GM18868 (cell line): ENCODE measurements around the gene CSNK1G1.
"Not testable (repeated sequence)": the region's sequence is repeated elsewhere in the genome, so short reads cannot be mapped to it uniquely, and the experiment has no call there.

ENCODE experiments used
- ATAC-seq: cut with Tn5 transposase; IDR thresholded peaks from one replicate; pipeline ENCODE4 v1.9.1; 2021; ENCODE audit warnings: mild to moderate bottlenecking, moderate library complexity; ENCODE audit not compliant: unreplicated experiment

The CSNK1G1 gene

DNA sequence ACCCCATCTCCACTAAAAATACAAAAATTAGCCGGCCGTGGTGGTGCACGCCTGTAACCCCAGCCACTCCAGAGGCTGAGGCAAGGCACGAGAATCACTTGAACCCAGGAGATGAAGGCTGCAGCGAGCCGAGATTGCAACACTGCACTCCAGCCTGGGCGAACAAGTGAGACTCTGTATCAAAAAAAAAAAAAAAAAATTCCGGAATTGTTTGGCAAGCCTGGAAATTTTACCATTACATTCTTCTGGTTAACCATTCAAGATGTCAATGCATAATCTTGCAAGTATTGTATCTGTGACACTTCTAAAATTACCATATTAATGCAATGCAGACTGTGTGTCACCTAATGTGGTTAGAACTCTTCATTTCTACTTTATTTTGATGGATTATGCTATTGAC lies 67.0 kb downstream of the CSNK1G1 start:
- ATAC-seq, result no peak

DNA sequence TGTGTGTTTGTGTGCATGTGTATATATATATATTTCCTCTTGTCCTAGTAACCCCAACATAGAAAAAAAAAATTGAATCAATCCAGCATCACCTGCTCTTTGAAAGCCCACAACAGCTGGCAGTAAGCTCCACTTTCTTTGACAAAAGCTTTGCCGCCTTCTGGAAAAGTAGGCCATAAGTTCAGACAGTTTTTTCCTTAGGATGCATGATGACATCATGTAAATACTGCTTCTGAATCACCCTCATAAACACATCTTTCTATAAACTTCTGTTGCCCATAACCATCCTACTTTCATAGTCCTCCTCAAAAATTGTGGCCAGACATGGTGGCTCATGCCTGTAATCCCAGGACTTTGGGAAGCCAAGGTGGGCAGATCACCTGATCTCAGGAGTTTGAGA lies 67.4 kb downstream of the CSNK1G1 start:
- ATAC-seq, result no peak

DNA sequence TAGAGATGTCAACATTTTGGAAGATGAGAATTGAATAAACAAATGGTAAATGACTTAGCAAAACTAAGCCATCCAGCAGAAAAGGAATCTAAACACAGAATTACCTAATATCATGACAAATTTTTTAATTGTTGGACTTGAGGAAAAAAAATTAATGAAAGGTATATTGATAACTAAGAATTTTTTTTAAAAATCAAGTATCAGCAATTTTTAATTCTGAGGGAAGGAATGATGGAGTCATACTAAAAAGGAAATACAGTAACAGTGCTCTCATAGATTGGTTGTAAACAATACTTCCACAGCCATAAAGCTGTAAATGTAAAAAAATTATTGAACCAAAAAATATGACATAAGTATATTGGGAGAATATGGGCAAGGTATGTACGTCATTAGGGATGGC lies 68.0 kb downstream of the CSNK1G1 start:
- ATAC-seq, result no peak

DNA sequence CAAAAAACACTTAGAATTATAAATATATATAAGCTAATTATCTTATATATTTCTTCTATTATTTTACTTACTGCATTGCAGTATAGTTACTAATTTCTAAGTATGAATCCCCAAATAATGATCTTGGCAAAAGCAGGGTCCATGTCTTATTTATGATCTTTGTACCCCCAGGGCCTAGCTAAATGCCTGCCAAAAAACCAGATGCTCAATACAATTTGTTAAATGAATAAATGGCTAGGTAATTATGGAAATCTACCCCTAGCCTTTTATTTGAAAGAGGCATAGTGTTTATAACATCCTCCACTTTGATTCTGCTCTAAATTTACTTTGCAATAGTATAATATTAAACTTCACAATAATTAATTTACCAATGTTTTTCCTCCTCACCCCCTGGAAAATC lies 69.5 kb downstream of the CSNK1G1 start:
- no peak for ATAC-seq

DNA sequence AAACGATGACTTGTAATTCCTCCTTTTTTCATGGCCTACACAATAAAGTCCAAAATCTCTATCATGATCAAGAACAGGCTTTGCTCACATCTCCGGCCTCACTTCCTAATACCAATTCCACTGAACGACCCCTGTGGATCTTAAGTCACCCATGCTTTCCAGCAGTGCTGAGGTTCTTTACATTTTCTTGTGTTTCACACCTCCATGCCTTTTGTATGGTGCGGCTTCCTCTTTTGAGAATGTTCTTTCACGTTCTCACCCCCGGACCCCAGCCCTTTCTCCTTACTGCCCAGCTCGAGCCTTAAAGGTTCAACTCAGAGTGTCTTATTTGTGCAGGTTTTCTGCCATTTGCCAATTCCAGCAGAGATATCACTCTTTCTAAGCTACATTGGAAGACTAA lies 70.1 kb downstream of the CSNK1G1 start:
- no peak for ATAC-seq

DNA sequence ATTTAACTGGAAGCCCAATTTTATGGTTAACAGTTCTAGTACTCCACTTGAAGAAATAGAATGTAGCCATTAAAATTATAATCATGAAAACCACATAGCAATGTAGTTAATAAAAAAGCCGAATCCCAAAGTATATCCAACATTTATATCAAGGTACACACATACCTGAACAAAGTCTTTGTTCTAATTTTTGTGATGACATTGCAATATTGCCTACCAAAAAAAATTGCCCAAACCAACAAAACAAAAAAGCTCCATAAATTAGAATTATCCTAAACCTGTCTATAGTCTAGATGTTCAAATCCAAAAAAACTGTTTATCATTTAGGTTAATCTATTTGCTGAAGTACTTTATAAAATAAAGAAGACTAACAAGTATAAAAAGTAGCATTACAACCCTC lies 70.8 kb downstream of the CSNK1G1 start:
- no peak for ATAC-seq

DNA sequence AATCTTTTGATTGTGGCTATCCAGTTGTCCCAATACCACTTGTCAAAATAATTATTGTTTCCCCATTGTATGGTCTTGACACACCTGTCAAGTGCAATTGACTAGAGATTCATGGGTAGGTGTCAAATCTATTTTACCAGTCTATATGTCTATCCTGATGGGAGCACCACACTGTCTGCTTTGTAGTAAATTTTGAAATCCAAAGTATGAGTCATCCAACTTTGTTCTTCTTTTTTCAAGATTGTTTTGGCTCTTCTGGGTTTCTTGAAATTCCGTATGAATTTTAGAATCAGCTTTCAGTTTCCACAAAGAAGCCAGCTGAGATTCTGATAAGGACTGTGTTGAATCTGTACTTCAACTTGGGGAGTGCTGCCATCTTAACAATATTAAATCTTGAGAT lies 71.9 kb downstream of the CSNK1G1 start:
- no peak for ATAC-seq

DNA sequence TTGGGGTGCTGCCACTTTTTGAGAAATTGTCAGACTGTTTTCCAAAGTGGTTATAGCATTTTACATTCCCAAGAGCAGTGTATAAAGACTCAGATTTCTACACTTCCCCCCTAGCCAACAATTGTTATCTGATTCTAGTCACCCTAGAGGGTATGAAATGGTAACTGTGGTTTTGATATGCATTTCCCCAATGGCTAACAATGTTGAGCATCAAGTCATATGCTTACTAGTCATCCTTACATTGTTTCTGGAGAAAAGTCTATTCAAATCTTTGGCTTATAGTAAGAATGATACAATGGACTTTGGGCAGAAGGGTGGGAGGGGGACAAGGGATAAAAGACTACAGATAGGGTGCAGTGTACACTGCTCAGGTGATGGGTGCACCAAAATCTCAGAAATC lies 73.3 kb downstream of the CSNK1G1 start:
- ATAC-seq, result no peak

DNA sequence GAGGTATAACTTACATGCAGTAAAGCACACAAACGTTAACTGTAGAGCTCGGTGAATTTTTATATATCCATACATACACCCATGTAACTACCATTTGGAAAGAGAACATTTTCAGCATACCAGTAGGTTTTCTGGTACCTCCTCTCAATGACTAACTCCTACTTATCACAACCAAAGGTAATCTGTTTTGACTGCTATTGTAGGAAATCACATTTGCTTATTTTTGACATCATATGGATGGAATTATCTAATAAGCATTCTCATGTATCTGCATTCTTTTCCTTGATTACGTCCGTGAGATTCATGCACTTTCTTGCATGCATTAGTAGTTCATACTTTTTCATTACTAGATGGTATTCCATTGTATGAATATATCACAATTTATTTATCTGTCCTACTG lies 76.8 kb downstream of the CSNK1G1 start:
- ATAC-seq, result no peak

DNA sequence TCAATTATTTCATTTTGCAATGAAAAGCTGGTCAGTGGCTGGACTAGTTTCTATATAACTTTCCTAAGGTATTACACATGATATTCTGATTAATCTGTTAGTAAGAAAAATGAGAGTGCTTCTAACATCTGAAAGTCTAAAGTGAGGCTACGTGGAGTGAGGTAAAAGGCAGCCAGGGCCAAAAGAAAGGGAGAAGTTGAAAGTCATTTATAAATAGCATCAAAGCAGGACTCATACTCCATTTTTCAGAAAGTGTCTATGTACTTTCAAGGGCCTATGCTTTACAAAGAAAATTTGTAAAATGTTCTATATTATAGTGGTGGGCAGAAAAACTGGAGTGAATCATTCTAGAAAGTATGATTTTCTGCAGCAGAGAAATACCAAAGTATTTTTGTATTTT lies 80.0 kb downstream of the CSNK1G1 start:
- no peak for ATAC-seq

DNA sequence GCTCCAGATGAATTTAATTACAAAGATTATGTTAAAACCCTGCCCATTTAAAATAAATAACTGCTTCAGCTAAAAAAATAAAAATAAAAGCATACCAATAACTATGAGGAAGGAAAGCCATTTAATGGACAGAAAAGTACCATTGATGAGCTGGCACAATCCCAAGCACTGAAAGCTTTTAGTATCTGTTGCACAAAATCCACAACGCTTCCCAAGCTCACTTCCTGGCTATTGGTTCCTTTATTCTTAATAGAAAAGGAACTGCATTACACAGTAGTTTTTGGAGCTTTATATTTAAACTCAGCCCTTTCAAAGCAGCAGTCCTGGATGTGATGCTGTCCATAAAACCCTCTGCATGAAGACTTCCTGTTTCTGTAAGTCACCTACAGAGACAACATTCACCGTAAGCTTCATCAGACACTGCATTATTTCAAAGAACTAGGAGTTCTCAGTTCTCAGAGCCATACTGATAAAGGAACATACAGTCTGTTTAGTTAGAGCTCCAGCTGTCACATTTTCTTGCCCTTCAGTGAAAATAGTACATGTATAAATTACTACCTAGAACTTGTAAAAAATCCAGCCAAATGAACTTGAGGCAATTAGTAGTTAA lies 81.5 kb downstream of the CSNK1G1 start:
- no peak for ATAC-seq

DNA sequence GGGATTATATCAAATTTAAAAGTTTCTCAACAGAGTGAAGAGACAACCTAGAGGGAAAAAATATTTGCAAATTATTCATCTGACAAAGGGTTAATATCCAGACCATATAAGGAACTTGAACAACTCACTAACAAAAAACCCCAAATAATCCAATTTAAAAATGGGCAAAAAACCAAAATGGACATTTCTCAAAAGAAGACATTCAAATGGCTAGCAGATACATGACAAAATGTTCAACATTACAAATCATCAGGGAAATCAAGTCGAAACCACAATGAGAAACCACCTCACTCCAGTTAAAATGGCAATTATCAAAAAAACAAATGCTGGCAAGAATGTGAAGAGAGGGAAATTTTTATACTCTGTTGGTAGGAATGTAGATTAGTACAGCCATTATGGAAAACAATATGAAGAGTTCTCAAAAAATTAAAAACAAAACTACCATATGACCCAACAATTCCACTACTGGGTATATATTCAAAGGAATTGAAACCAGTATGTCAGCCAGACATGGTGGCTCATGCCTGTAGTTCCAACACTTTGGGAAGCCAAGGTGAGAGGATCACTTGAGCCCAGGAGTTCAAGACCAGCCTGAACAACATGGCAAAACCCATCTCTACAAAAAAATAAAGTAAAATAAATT lies 88.5 kb downstream of the CSNK1G1 start:
- no peak for ATAC-seq

DNA sequence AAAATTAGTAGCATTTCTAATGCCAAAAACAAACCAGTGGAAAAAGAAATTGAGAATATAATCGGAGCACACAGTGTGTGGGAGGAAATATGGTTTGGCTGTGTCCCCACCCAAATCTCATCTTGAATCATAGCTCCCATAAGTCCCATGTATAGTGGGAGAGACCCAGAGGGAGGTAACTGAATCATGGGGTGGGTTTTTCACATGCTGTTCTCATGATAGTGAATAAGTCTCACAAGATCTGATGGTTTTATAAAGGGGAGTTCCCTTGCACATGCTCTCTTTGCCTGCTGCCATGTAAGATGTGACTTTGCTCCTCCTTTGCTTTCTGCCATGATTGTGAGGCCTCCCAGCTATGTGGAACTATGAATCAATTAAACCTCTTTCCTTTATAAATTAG lies 90.8 kb downstream of the CSNK1G1 start:
- ATAC-seq, result not testable (repeated sequence)

DNA sequence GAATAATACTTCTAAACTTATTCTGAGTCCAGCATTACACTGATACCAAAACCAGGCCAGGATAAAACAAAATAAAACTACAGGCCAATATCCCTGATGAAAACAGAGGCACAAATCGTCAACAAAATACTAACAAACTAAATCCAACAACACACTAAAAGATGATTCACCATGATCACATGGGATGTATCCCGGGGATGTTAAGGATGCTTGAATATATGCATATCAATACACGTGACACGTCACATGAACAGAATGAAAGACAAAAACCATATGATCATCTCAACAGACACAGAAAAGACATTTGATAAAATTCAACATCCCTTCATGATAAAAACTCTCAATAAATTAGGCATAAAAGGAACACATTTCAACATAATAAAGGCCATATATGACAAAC lies 91.5 kb downstream of the CSNK1G1 start:
- no peak for ATAC-seq

DNA sequence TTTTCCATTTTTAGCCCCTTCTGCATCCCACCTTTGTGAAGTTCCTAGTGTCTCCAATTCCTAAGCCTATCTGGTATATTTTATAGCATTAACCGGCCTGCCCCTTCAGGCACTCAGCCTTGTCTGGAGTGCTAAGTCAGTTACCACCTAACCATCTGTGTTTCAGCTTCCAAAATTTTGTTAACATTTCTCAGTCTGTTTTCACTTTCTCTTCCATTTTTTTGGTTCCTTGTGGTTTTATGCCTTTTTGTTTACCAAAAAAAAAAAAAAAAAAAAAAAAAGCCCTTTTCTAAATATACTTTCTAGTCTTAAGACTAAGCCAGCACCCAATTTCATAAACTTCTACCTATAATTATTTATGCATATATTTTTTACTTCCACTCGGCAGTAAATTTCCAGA lies 92.4 kb downstream of the CSNK1G1 start:
- ATAC-seq, result no peak

DNA sequence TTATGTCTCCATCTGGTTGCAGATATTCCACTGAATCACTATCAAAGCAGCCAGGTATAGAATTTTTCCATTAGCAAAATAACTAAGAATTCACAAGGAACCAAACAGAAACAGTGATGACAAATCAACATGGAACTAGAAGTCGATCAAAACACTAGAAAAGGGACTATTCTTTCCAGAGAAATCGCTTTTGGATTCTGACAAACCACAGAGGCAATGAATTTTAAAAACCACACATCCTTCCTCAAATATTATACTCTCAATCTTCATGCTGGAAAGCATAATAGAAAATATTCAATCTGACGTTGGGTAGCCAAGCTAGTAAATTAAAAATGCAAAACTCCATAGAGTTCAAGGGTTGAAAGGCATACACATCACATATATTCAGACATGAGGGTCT lies 99.9 kb downstream of the CSNK1G1 start:
- ATAC-seq, result no peak

DNA sequence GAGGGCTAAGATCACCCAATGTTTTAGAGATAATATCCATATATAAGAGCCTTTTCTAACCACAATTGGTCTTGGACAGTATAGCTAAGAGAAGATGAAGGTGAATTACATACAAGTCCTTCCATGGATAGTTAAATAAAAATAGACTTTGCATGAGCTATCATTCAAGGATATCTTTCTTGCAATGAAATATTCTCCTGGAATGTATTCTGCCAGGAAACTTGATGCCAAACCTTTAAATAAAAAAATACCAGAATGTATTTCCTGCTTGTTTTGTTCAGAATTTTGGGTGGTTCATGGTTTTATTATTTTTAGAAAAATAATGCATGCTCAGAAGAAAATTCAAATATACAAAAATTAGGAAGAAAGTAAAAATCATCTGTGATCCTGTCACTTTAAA lies 104.3 kb downstream of the CSNK1G1 start:
- no peak for ATAC-seq

DNA sequence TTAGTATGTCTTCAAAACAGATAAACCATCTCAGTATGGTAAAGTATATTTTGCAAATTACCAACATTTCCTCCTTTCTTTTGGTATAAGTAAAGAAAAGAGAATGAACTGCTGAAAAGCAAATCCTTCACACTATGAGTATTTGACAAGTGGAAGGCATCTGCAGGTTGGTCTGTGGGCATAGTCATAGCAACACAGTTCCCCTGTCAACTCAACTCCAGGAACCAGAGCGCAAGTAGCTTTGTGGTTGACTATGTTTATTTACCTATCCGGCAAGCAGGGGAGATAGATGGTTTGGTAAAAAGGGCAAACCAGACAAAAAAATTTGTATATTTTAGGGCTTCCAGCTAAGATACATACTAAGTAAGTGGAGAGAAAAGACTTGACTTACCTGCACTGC lies 104.9 kb downstream of the CSNK1G1 start:
- ATAC-seq, result no peak

DNA sequence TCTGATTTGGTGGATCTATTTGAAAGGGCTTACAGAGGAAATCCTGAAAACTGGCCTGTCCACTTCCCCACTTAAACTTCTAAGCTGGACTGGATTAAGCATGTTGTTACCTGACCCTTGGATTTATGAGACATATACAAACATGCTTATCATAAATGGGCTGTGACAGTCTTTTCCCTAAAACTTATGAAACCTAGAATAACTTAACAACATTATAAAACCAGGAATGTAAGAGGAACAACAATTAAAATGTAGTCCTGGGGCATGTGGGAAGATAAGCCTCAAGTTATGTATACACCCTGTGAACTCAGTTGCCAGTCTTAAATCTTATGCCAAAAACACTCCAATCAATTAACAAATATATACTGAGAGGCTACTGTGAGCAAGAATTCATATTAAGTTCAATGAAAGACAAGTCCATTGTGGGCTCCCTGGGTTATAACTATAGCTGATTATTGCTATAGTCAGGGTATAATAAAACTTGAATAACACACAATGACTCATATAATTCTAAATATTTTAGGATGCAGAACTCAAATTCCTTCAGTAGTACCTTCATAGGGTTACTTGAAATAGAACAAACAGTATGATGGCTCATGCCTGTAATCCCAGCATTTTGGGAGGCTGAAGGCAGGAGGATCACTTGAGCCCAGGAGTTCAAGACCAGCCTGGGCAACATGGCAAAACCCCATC lies 105.9 kb downstream of the CSNK1G1 start:
- ATAC-seq, result no peak

DNA sequence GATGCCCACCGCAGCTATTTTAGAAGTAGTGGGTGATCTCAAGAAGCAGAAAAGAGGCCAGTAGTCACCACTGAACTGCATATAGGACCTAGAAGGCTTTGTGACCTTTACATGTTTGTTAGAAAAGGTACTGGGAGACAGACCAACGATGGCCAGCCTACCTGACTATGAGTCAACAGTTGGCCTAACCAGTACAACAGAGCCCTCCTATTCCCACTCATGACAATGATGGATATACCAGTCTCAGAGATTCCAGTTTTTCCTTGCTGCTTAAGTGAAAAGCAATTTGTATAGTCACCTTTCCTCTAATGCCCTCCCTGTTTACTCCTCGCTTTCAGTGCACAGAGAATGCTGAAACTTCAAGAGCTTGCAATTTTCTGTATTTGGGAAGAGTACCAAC lies 106.6 kb downstream of the CSNK1G1 start:
- no peak for ATAC-seq

DNA sequence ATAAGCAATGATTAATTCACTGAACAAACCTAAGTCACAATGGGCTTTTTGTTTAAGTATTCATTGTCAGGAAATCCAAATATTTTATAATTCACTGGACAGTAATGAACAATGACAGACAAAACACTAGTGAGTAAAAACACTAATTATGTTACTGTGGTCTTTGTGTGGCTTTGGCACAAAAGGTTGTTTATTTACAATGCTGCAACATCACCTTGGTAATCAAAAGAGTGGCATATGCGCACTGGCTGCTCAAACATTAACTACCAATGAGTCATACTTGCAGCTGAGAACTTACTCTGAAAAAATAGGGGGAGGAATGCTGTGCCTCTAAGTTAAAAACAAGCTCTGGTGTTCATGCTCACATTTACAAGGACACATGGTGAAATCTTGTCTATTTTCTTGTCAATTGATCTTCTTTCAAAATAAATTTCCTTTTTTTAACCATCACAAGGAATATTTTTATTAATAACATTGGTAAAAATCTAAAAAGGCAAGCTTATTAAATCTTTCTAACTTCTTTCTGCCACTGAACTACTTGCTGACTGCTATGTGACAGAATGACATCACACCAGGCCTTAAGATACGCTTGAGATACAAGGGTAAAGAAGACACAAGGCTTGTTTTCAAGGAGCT lies 107.9 kb downstream of the CSNK1G1 start:
- ATAC-seq, result peak; percentile 65

DNA sequence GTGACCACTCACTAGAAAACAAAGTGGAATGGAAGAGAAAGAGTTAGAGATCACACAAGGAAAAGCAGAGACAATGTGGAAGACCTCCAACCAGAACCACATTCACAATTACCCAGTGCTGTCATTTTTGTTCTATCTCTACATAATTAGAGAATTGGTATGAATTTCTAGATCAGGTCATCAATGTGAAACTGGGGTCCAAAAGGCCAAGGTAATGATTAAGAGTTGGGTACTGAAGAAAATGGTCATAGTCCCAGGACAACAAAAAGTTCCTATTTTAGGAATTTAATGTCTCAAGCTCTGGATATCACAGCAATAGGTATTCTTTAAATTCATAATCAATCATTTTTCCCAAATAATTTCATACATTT lies 108.5 kb downstream of the CSNK1G1 start:
- ATAC-seq, result no peak
